HS-5 (cell line): ENCODE data around the gene PDCL2.

ENCODE experiments used
- DNase-seq: peaks from one replicate; pipeline ENCODE4 v3.0.0-alpha.2; 2012; ENCODE audit warnings: low read depth

PDCL2 gene

DNA sequence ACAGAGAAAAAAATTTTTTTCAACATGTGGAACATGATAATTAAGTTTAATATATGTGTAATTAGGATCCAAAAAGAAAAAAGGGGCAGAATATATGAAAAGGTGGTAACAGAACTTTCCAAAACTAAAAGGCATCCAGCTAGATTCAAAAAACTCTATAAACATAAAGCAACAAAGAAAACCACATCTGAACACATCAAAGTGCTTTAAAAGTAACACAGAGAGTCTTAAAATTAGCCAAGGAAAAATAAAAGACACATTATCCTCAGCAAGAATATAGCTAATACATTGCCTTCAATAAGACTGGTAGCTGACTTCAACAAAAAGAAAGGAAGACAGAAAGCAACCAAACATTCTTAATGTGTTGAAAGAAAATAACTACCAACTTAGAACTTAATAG is 53.5 kb downstream of the PDCL2 start:
- no peak for DNase-seq

GRCh38 chr4:55534306-55534705 is 57.7 kb downstream of the PDCL2 start:
- DNase-seq: no peak

DNA sequence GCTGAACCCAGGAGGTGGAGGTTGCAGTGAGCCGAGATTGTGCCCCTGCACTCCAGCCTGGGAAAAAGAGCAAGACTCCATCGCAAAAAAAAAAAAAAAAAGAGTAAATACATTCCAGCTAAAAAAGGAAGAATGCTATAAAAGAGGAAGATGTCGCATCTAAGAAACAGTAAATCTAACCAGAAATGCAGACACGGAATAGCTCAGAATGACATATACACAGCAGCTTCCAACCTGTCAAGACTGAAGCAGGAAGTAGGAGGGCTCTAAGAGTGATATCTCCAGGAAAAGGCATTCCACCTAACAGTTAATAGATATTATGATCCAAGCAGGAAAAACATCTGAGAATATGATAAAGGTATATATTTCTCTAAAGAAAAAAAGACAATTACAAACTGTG is 61.4 kb downstream of the PDCL2 start:
- no peak for DNase-seq

DNA sequence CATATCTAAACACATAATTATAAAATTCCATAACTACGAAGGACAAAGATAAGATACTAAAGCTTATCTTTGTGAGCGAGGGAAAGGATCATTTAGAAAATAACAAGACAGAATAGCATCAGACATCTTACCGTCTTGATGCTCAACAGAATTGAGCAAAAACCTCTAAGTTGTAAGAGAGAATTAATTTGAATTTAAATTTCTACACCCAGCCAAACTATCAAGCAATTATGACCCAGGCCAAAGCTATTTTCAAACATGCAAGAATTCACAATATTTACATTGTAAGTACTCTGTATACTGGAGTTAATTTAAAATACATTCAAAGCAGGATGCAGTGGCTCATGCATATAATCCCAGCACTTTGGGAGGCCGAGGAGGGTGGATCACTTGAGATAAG is 61.9 kb downstream of the PDCL2 start:
- DNase-seq: no peak

DNA sequence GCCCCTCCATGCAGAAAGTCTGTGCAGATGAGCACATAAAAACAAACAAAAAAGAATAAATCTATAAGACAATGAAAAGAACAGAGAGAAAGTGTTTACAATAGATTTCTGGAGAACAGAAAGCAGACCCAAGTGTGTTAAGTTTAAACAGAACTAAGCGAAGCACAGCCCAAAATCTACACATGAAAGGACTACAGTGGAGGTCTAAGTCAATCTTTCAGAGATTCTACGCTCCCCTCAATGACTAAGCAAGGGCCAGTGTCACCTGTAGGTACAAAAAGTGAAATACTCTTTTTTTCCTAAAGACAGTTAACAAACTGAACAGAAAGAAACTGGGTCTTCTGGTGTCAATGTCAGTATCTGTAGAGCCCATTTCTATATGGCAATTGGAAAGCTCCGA is 63.6 kb downstream of the PDCL2 start:
- no peak for DNase-seq

DNA sequence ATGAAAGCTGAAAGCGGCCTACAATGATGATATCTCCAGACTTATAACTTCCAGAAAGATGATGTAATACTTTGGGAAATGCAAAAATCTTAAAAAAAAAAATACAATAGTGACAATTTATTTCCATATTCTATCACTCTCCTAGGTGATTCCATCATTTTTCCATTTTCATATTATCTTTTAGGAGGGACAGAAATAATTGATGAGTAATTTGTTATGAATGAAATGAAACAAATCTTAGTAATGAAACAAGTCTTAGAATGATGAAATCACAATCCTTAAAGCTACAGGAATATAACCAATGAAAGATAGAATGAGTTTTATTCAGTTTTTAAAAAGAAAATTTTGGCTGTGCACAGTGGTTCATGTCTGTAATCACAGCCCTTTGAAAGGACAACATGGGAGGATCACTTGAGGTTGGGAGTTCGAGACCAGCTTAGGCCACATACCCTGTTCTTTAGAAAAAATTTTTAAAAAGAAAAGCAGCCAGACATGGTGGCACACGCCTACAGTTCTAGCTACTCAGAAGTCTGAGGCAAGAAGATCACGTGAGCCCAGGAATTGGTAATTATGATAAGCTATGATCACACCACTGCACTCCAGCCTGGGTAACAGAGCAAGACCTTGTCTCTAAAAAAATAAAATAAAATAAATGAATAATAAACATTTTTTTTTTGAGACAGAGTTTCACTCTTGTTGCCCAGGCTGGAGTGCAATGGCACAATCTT is 67.0 kb downstream of the PDCL2 start:
- DNase-seq: peak; percentile 24

GRCh38 chr4:55518442-55518841 is 73.6 kb downstream of the PDCL2 start:
- no peak for DNase-seq

DNA sequence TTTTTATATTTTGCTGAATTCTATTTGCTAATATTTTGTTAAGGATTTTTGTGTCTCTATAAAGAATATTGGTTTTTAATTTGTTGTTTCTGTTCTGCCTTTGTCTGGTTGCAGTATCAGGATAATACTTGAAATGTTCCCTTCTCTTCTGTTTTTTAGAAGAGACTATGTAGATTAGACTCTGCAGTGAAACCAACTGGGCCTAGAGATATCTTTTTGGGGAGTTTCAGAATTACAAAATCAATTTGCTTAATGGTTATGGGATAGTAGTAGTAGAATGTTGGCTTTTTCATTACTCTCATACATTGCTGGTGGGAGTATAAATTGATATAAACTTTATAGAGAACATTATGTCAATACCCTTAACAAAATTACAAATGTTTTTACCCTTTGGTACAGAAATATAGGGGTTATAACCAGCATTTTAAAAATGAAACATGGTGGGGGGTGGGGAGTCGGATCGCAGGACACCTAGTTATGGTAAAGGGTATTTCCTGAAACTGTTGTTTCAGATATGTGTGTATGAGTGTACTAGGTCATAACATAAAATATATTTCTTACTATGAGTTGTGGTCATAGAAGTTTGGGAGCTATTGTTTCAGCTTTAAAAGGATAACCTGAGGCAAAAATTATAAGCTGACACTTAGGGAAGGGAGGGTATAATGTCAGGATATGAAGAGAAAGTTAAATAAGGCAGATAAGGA is 74.4 kb downstream of the PDCL2 start:
- DNase-seq: no peak

- DNase-seq: no peak
These were observed 79.0 kb downstream of the PDCL2 start for GRCh38 chr4:55512922-55513571.

- no peak for DNase-seq
These were observed 80.0 kb downstream of the PDCL2 start for GRCh38 chr4:55512077-55512476.

DNA sequence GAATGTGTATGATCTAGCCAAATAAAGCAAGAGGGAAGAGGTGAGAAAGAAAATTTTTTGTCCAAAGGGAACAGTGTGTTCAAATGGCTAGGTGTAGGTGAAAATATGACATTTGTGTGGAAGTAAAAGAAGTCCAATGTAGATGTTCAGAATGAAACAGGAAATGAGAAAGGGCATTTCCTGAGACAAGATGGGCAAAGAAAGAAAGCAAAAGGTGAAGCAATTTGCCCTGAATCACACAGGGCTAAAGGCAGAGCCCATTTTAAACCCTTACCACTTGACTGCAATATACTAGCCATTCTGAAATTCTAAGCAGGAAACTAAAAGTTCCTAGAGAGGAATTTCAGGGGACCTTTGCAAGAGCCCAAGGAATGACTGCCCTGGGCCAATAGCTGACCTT is 81.4 kb downstream of the PDCL2 start:
- DNase-seq: no peak

GRCh38 chr4:55509266-55509665 is 82.8 kb downstream of the PDCL2 start:
- DNase-seq: no peak

DNA sequence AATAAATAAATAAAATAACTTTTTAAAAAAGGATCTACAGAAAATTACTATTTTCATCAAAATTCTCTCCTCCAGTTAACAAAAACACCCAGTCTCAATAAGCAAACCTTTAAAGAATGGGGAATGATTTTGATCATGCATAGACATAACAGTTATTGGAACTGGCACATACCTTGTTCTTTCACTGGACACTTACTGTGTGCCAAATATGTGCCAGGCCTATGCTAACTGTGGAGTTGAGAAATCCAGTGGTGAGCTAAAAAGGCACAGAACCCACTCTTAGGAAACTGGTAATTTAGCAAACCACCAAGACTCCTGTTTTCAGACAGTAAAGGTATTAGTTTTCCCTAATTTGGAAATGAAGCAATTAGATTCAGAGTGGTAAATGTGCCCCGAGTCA is 84.4 kb downstream of the PDCL2 start:
- DNase-seq: no peak
